Activated CD4-positive, alpha-beta T cell treated with anti-CD3 and anti-CD28 coated beads, Interleukin-2, amount 10 ng/mL, durations not matched to agents 7 days and 5 days (primary cell): Measurements from ENCODE around the gene CYP21A2. TPM values are rescaled to one million over a fixed set of nuclear protein-coding genes. Genes with fewer than 3 reads are reported as not detected.
"Not testable (repeated sequence)": the region's sequence is repeated elsewhere in the genome, so short reads cannot be mapped to it uniquely, and the experiment has no call there.

Experiments
- CTCF ChIA-PET: fragments of 350-600 bp; sonication (Branson Sonifier 250); formaldehyde crosslinking; loops from one replicate; lab custom pipeline; 2021; ENCODE audit warnings: antibody characterized with exemption; lab: Charles Lee
- POLR2A ChIA-PET: fragments of 350-600 bp; sonication (Branson Sonifier 250); formaldehyde crosslinking; loops from one replicate; lab custom pipeline; 2021; ENCODE audit warnings: antibody characterized with exemption; lab: Charles Lee
- DNase-seq: peaks from one replicate; pipeline ENCODE4 v3.0.0-alpha.2; 2020
- H3K27ac Mint-ChIP-seq: one replicate; pipeline ENCODE4 v1.8.0; 2021; ENCODE audit warnings: mild to moderate bottlenecking, moderate library complexity, mixed read lengths
- H3K27me3 Mint-ChIP-seq: one replicate; pipeline ENCODE4 v1.8.0; 2021; ENCODE audit warnings: mixed read lengths
- H3K36me3 Mint-ChIP-seq: one replicate; pipeline ENCODE4 v1.8.0; 2021; ENCODE audit warnings: low read depth, mixed read lengths
- H3K4me1 Mint-ChIP-seq: one replicate; pipeline ENCODE4 v1.8.0; 2021; ENCODE audit warnings: mixed read lengths
- H3K4me3 Mint-ChIP-seq: one replicate; pipeline ENCODE4 v1.8.0; 2021; ENCODE audit warnings: mild to moderate bottlenecking, moderate library complexity, mixed read lengths
- H3K9me3 Mint-ChIP-seq: one replicate; pipeline ENCODE4 v1.8.0; 2021; ENCODE audit warnings: mixed read lengths
- total RNA-seq, 2 experiments: library from RNA; stranded (reverse); gene quantifications; one replicate each; pipeline ENCODE4 v1.2.3, GENCODE V29; 2021

Gene CYP21A2
- total RNA-seq, 2 experiments from 2014 or later: 0.12 TPM; not detected in 1

GRCh38 chr6:32049736-32050135 is 11.5 kb downstream of the CYP21A2 start:
- H3K4me1 Mint-ChIP-seq, H3K27ac Mint-ChIP-seq, DNase-seq, H3K27me3 Mint-ChIP-seq, POLR2A ChIA-PET, H3K4me3 Mint-ChIP-seq, CTCF ChIA-PET, H3K36me3 Mint-ChIP-seq, H3K9me3 Mint-ChIP-seq: not testable (repeated sequence)

- Mint-ChIP-seq H3K4me3 (no peak overlapping the region), H3K27ac (no peak overlapping the region), H3K36me3 (no peaks in the 10 kb centered on the region), H3K27me3 (no peaks in the 10 kb centered on the region), H3K9me3 (no peaks in the 10 kb centered on the region), H3K4me1 (peaks cover 3% of the 10 kb centered on the region)
- DNase-seq: no peak
- CTCF ChIA-PET: no interaction called here
- POLR2A ChIA-PET: no interaction called here
Observed at GRCh38 chr6:32050562-32050961, 12.3 kb downstream of the CYP21A2 start.

GRCh38 chr6:32052626-32053025 is 14.4 kb downstream of the CYP21A2 start:
- H3K4me3 Mint-ChIP-seq, H3K27ac Mint-ChIP-seq, POLR2A ChIA-PET, H3K27me3 Mint-ChIP-seq, H3K4me1 Mint-ChIP-seq, CTCF ChIA-PET, H3K9me3 Mint-ChIP-seq, H3K36me3 Mint-ChIP-seq, DNase-seq: not testable (repeated sequence)

GRCh38 chr6:32053314-32053713 is 15.1 kb downstream of the CYP21A2 start:
- CTCF ChIA-PET, DNase-seq, H3K27ac Mint-ChIP-seq, H3K9me3 Mint-ChIP-seq, POLR2A ChIA-PET, H3K4me3 Mint-ChIP-seq, H3K36me3 Mint-ChIP-seq, H3K27me3 Mint-ChIP-seq, H3K4me1 Mint-ChIP-seq: not testable (repeated sequence)

GRCh38 chr6:32055756-32056155 is 17.5 kb downstream of the CYP21A2 start:
- POLR2A ChIA-PET, H3K27ac Mint-ChIP-seq, H3K4me3 Mint-ChIP-seq, H3K9me3 Mint-ChIP-seq, H3K4me1 Mint-ChIP-seq, H3K36me3 Mint-ChIP-seq, CTCF ChIA-PET, H3K27me3 Mint-ChIP-seq, DNase-seq: not testable (repeated sequence)

GRCh38 chr6:32056254-32056653 is 18.0 kb downstream of the CYP21A2 start:
- CTCF ChIA-PET: no interaction called here

GRCh38 chr6:32057966-32058365 is 19.8 kb downstream of the CYP21A2 start:
- no peak overlapping the region for H3K4me3 Mint-ChIP-seq
- H3K36me3 Mint-ChIP-seq: no peaks in the 10 kb centered on the region
- no peak overlapping the region for H3K27ac Mint-ChIP-seq

More at GRCh38 chr6:32056254-32056653, 18.0 kb downstream of the CYP21A2 start:
- Mint-ChIP-seq H3K4me3 (no peak overlapping the region), H3K9me3 (no peaks in the 10 kb centered on the region), H3K4me1 (no peaks in the 10 kb centered on the region), H3K36me3 (no peaks in the 10 kb centered on the region), H3K27ac (no peak overlapping the region), H3K27me3 (no peaks in the 10 kb centered on the region)
- DNase-seq: no peak
- POLR2A ChIA-PET: no interaction called here

GRCh38 chr6:32058511-32058963 is 20.3 kb downstream of the CYP21A2 start:
- H3K27ac Mint-ChIP-seq: no peak overlapping the region
- H3K27me3 Mint-ChIP-seq: no peaks in the 10 kb centered on the region
- ChIA-PET CTCF (interaction anchor here (0.6 kb wide), 1 partner anchor 300 kb away, joined by 4 read pairs; no protein-coding TSS in a partner anchor), POLR2A (no interaction called here)
- H3K4me1 Mint-ChIP-seq: no peaks in the 10 kb centered on the region
- no peaks in the 10 kb centered on the region for H3K9me3 Mint-ChIP-seq
- H3K4me3 Mint-ChIP-seq: no peak overlapping the region
- no peak for DNase-seq
- no peaks in the 10 kb centered on the region for H3K36me3 Mint-ChIP-seq

More at GRCh38 chr6:32057966-32058365, 19.8 kb downstream of the CYP21A2 start:
- POLR2A ChIA-PET: no interaction called here
- H3K9me3 Mint-ChIP-seq: no peaks in the 10 kb centered on the region
- H3K27me3 Mint-ChIP-seq: no peaks in the 10 kb centered on the region
- CTCF ChIA-PET: no interaction called here
- H3K4me1 Mint-ChIP-seq: no peaks in the 10 kb centered on the region
- DNase-seq: no peak

- no peak overlapping the region for H3K27ac Mint-ChIP-seq
- H3K9me3 Mint-ChIP-seq: no peaks in the 10 kb centered on the region
- H3K4me3 Mint-ChIP-seq: no peak overlapping the region
- no peak for DNase-seq
- H3K4me1 Mint-ChIP-seq: no peaks in the 10 kb centered on the region
- POLR2A ChIA-PET: no interaction called here
- no peaks in the 10 kb centered on the region for H3K27me3 Mint-ChIP-seq
- CTCF ChIA-PET: no interaction called here
- no peaks in the 10 kb centered on the region for H3K36me3 Mint-ChIP-seq
Observed at GRCh38 chr6:32060966-32061655, 22.9 kb downstream of the CYP21A2 start.

GRCh38 chr6:32064706-32065105 is 26.5 kb downstream of the CYP21A2 start:
- H3K27me3 Mint-ChIP-seq: no peaks in the 10 kb centered on the region
- DNase-seq: no peak
- POLR2A ChIA-PET: no interaction called here
- H3K4me1 Mint-ChIP-seq: no peaks in the 10 kb centered on the region
- no peak overlapping the region for H3K27ac Mint-ChIP-seq
- no peaks in the 10 kb centered on the region for H3K9me3 Mint-ChIP-seq
- H3K36me3 Mint-ChIP-seq: no peaks in the 10 kb centered on the region
- CTCF ChIA-PET: no interaction called here
- H3K4me3 Mint-ChIP-seq: no peak overlapping the region

GRCh38 chr6:32067521-32067920 is 29.3 kb downstream of the CYP21A2 start:
- H3K4me1 Mint-ChIP-seq, CTCF ChIA-PET, H3K9me3 Mint-ChIP-seq, H3K27ac Mint-ChIP-seq, POLR2A ChIA-PET, H3K36me3 Mint-ChIP-seq, DNase-seq, H3K27me3 Mint-ChIP-seq, H3K4me3 Mint-ChIP-seq: not testable (repeated sequence)

- CTCF ChIA-PET, H3K4me1 Mint-ChIP-seq: not testable (repeated sequence)
Observed at GRCh38 chr6:32068315-32068714, 30.1 kb downstream of the CYP21A2 start.

GRCh38 chr6:32068867-32069266 is 30.7 kb downstream of the CYP21A2 start:
- no peak for DNase-seq
- Mint-ChIP-seq H3K4me1 (no peaks in the 10 kb centered on the region), H3K36me3 (no peaks in the 10 kb centered on the region), H3K4me3 (no peak overlapping the region), H3K9me3 (no peaks in the 10 kb centered on the region), H3K27ac (no peak overlapping the region), H3K27me3 (no peaks in the 10 kb centered on the region)
- ChIA-PET POLR2A (no interaction called here), CTCF (no interaction called here)

More at GRCh38 chr6:32068315-32068714, 30.1 kb downstream of the CYP21A2 start:
- H3K9me3 Mint-ChIP-seq, H3K27me3 Mint-ChIP-seq, POLR2A ChIA-PET, H3K36me3 Mint-ChIP-seq, DNase-seq, H3K4me3 Mint-ChIP-seq, H3K27ac Mint-ChIP-seq: not testable (repeated sequence)

GRCh38 chr6:32069460-32069859 is 31.2 kb downstream of the CYP21A2 start:
- no peaks in the 10 kb centered on the region for H3K4me1 Mint-ChIP-seq
- no peaks in the 10 kb centered on the region for H3K9me3 Mint-ChIP-seq

More at GRCh38 chr6:32069460-32069859, 31.2 kb downstream of the CYP21A2 start:
- H3K4me3 Mint-ChIP-seq: no peak overlapping the region
- no peaks in the 10 kb centered on the region for H3K36me3 Mint-ChIP-seq
- H3K27ac Mint-ChIP-seq: no peak overlapping the region
- ChIA-PET CTCF (no interaction called here), POLR2A (no interaction called here)
- H3K27me3 Mint-ChIP-seq: no peaks in the 10 kb centered on the region
- no peak for DNase-seq
